Endothelial cell of umbilical vein (primary cell): ENCODE data around the gene PITPNM2. TPM values are rescaled to one million over a fixed set of nuclear protein-coding genes. Genes with fewer than 3 reads are reported as not detected.

ENCODE experiments used
- BruUV-seq: library from RNA; stranded (reverse); fragments of 400-500 nt; replicated peaks from 2 replicates; lab custom pipeline; 2021; lab: Mats Ljungman, UMichigan
- CTCF ChIA-PET: fragments of 300-600, 350-600 bp; sonication (Branson Sonifier 250); formaldehyde crosslinking; loops from one replicate; lab custom pipeline; 2021; ENCODE audit warnings: antibody characterized with exemption, inconsistent platforms; lab: Charles Lee
- POLR2A ChIA-PET: fragments of 300-600, 350-600 bp; sonication (Branson Sonifier 250); formaldehyde crosslinking; loops from one replicate; lab custom pipeline; 2021; ENCODE audit warnings: antibody characterized with exemption, inconsistent platforms; lab: Charles Lee
- DNase-seq: peaks from one replicate; pipeline ENCODE4 v3.0.0-alpha.2; 2011; ENCODE audit warnings: low read depth, low spot score
- FAIRE-seq: peaks from 2 replicates; lab custom pipeline; 2011; peaks lifted over from hg19 to GRCh38; lab: Jason Lieb, UNC
- H2AFZ ChIP-seq: 2 replicates; pipeline ENCODE4 v1.6.0; 2012; ENCODE audit warnings: low read depth, low read length, control low read depth, inconsistent platforms
- H3K27ac ChIP-seq: 2 replicates; pipeline ENCODE4 v1.5.1; 2011; ENCODE audit warnings: low read depth, mild to moderate bottlenecking, control low read depth, low read length, moderate library complexity; ENCODE audit not compliant: insufficient read depth
- H3K27me3 ChIP-seq, 2 experiments: 2 replicates each; pipeline versions ENCODE4 v1.6.0 to v1.6.1; 2011; ENCODE audit warnings: low read length in 2 of 2, mixed read lengths in 1 of 2; ENCODE audit not compliant: control insufficient read depth in 2 of 2, insufficient read depth in 2 of 2
- H3K36me3 ChIP-seq, 2 experiments: 2 replicates in 1 of 2; 3 replicates in 1 of 2; pipeline ENCODE4 v1.5.1; 2011; ENCODE audit warnings: low read length in 2 of 2, mild to moderate bottlenecking in 1 of 2, moderate library complexity in 1 of 2; ENCODE audit not compliant: control insufficient read depth in 2 of 2, insufficient read depth in 2 of 2; ENCODE audit errors: extremely low read depth in 1 of 2
- H3K4me1 ChIP-seq: 3 replicates; pipeline ENCODE4 v1.5.1; 2011; ENCODE audit warnings: mild to moderate bottlenecking, low read length; ENCODE audit not compliant: control insufficient read depth, insufficient read depth; ENCODE audit errors: extremely low read depth
- H3K4me2 ChIP-seq: 2 replicates; pipeline ENCODE4 v1.6.1; 2011; ENCODE audit warnings: low read length, control low read depth, mixed read lengths; ENCODE audit not compliant: insufficient read depth
- H3K4me3 ChIP-seq, 3 experiments: fragments of 200-600 bp in 1 of 3; sonication (generic), shearing (Covaris generic) in 1 of 3; replicated peaks in 1 of 3; 2 replicates each; pipeline ENCODE4 v1.5.1; 2011 to 2016; ENCODE audit warnings: control low read depth in 3 of 3, low read length in 3 of 3, mild to moderate bottlenecking in 2 of 3, inconsistent platforms in 1 of 3, low read depth in 1 of 3, moderate library complexity in 1 of 3; ENCODE audit not compliant: insufficient read depth in 1 of 3
- H3K79me2 ChIP-seq: 2 replicates; pipeline ENCODE4 v1.6.0; 2012; ENCODE audit warnings: low read length, inconsistent platforms; ENCODE audit not compliant: control insufficient read depth, insufficient read depth
- H3K9ac ChIP-seq: replicated peaks from 2 replicates; pipeline ENCODE3; 2011; ENCODE audit warnings: low read length, control low read depth; ENCODE audit not compliant: insufficient read depth; ENCODE audit errors: extremely low read depth
- H3K9me1 ChIP-seq: replicated peaks from 3 replicates; pipeline ENCODE4 v1.6.0; 2011; ENCODE audit warnings: mild to moderate bottlenecking, low read length; ENCODE audit not compliant: control insufficient read depth, insufficient read depth; ENCODE audit errors: extremely low read depth
- H3K9me3 ChIP-seq: replicated peaks from 2 replicates; pipeline ENCODE4 v1.5.1; 2012; ENCODE audit warnings: low read length, inconsistent platforms; ENCODE audit not compliant: control insufficient read depth, insufficient read depth
- H4K20me1 ChIP-seq: replicated peaks from 2 replicates; pipeline ENCODE3; 2011; ENCODE audit warnings: mild to moderate bottlenecking, low read length; ENCODE audit not compliant: control insufficient read depth, insufficient read depth; ENCODE audit errors: extremely low read depth
- EZH2 ChIP-seq: IDR thresholded peaks from 2 replicates; pipeline ENCODE4 v1.6.1; 2012; ENCODE audit warnings: borderline replicate concordance, low read depth, mild to moderate bottlenecking, moderate library complexity, low read length, inconsistent platforms; ENCODE audit not compliant: severe bottlenecking
- FOS ChIP-seq: IDR thresholded peaks from 2 replicates; pipeline ENCODE4 v1.6.1; 2011; ENCODE audit warnings: mild to moderate bottlenecking, low read length, moderate library complexity, borderline replicate concordance; ENCODE audit not compliant: insufficient read depth
- GATA2 ChIP-seq: IDR thresholded peaks from 2 replicates; pipeline ENCODE4 v1.7.0; 2011; ENCODE audit warnings: low read depth, mild to moderate bottlenecking, moderate library complexity, mixed read lengths, low read length; ENCODE audit not compliant: insufficient read length, insufficient read depth
- JUN ChIP-seq: IDR thresholded peaks from 2 replicates; pipeline ENCODE4 v1.6.1; 2011; ENCODE audit warnings: borderline replicate concordance, low read depth; ENCODE audit not compliant: insufficient read length, insufficient read depth
- MYC ChIP-seq: IDR thresholded peaks from one replicate; pipeline ENCODE4 v1.6.1; 2011; ENCODE audit warnings: mild to moderate bottlenecking, low read depth, low read length
- POLR2A ChIP-seq: IDR thresholded peaks from 2 replicates; pipeline ENCODE4 v1.6.1; 2012; ENCODE audit warnings: low read depth, mild to moderate bottlenecking, control low read depth, low read length
- POLR2AphosphoS5 ChIP-seq: IDR thresholded peaks from 2 replicates; pipeline ENCODE4 v1.6.1; 2012; ENCODE audit warnings: low read depth, mild to moderate bottlenecking, control low read depth, low read length, moderate library complexity; ENCODE audit not compliant: insufficient read depth
- dilution Hi-C: fragments of 300-500 bp; cut with MboI; formaldehyde crosslinking; loops from one replicate; pipeline ENCODE4 v1.15.0; 2019; ENCODE audit warnings: low sequenced_read_pairs; ENCODE audit not compliant: extremely low pct_ligation_motif_present
- intact Hi-C: fragments of 100-400 bp; cut with micrococcal nuclease; formaldehyde crosslinking; loops from one replicate; pipeline ENCODE4 v1.10.0; 2022
- polyA plus RNA-seq, 4 experiments: library from polyadenylated mRNA; depleted of rRNA in 3 of 4; stranded (reverse) in 3 of 4; unstranded in 1 of 4; fragments of >200 nt; gene quantifications; 2 replicates each; pipeline versions ENCODE4 v1.2.1 to v1.2.3, GENCODE V29; 2011 to 2012; ENCODE audit warnings: missing spikeins in 1 of 4
- total RNA-seq: library from RNA; stranded (reverse); gene quantifications from 2 replicates; pipeline ENCODE4 v1.2.3, GENCODE V29; 2021
- TF ChIP-seq, protein P1 (sequence below): IDR thresholded peaks from 2 replicates; pipeline ENCODE4 v1.6.1; 2011; ENCODE audit not compliant: insufficient read depth, insufficient read length
- TF ChIP-seq, protein P2 (sequence below), 2 donors: IDR thresholded peaks; 1 replicate in 1 of 2; 2 replicates in 1 of 2; pipeline ENCODE4 v1.5.1; 2011; ENCODE audit warnings: low read length in 2 of 2, mild to moderate bottlenecking in 2 of 2, moderate library complexity in 2 of 2, control low read depth in 1 of 2, inconsistent platforms in 1 of 2, low read depth in 1 of 2; ENCODE audit not compliant: insufficient read depth in 1 of 2; ENCODE audit errors: extremely low read depth in 1 of 2

Gene PITPNM2
- total and polyA plus RNA-seq, 2 donors (not counting 3 experiments of a cell fraction or from before 2014, with no cell fraction given): 4.2 to 15.9 TPM

- H3K9me1 ChIP-seq: no peaks in the 10 kb centered on the region
- H3K9ac ChIP-seq: no peak overlapping the region
- H3K36me3 ChIP-seq: no peaks in the 10 kb centered on the region
- POLR2A ChIA-PET: interaction anchor here (1.1 kb wide), 1 partner anchor 12 kb away, joined by 3 read pairs; no protein-coding TSS in a partner anchor
- H3K79me2 ChIP-seq: no peaks in the 10 kb centered on the region
- TF ChIP-seq POLR2A (no peak), JUN (no peak), GATA2 (no peak), MYC (no peak), POLR2AphosphoS5 (no peak), EZH2 (no peak), FOS (no peak)
- TF ChIP-seq, protein P1, sequence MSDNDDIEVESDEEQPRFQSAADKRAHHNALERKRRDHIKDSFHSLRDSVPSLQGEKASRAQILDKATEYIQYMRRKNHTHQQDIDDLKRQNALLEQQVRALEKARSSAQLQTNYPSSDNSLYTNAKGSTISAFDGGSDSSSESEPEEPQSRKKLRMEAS: no peak
- TF ChIP-seq, protein P2, sequence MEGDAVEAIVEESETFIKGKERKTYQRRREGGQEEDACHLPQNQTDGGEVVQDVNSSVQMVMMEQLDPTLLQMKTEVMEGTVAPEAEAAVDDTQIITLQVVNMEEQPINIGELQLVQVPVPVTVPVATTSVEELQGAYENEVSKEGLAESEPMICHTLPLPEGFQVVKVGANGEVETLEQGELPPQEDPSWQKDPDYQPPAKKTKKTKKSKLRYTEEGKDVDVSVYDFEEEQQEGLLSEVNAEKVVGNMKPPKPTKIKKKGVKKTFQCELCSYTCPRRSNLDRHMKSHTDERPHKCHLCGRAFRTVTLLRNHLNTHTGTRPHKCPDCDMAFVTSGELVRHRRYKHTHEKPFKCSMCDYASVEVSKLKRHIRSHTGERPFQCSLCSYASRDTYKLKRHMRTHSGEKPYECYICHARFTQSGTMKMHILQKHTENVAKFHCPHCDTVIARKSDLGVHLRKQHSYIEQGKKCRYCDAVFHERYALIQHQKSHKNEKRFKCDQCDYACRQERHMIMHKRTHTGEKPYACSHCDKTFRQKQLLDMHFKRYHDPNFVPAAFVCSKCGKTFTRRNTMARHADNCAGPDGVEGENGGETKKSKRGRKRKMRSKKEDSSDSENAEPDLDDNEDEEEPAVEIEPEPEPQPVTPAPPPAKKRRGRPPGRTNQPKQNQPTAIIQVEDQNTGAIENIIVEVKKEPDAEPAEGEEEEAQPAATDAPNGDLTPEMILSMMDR (IDR thresholded peaks at IDR 0.05; ENCODE audit: extremely low read depth in 1 of 2, insufficient read depth in 1 of 2, low read depth in 1 of 2, low read length in 2 of 2): no peak
- H3K4me1 ChIP-seq: peaks cover 14% of the 10 kb centered on the region
- peak overlapping the region; percentile 48 for H2AFZ ChIP-seq
- dilution Hi-C loops (no loop called here), intact Hi-C loops (no loop called here)
- CTCF ChIA-PET: interaction anchor here (0.9 to 2.4 kb wide), 5 partner anchors 9 to 37 kb away, joined by 3 to 11 read pairs (median 5); partner anchors contain the start of gene PITPNM2
- DNase-seq: peak; percentile 54
- FAIRE-seq: peak; percentile 89
- no peaks in the 10 kb centered on the region for H4K20me1 ChIP-seq
- H3K4me3 ChIP-seq: no peak overlapping the region
- no peaks in the 10 kb centered on the region for H3K27me3 ChIP-seq
- peak overlapping the region; percentile 41 for H3K27ac ChIP-seq
- no peaks in the 10 kb centered on the region for H3K9me3 ChIP-seq
- BruUV-seq: no TSS peak
- H3K4me2 ChIP-seq: peak overlapping the region; percentile 4
Measured at GRCh38 chr12:123114304-123115083, 36.4 kb downstream of the PITPNM2 start.
